ENCODE measurements around the gene MTMR10. TPM values are rescaled to one million over a fixed set of nuclear protein-coding genes. Genes with fewer than 3 reads are reported as not detected.

MTMR10 gene
- total RNA-seq, 1 donor from 2014 or later: 28.8 TPM

DNA sequence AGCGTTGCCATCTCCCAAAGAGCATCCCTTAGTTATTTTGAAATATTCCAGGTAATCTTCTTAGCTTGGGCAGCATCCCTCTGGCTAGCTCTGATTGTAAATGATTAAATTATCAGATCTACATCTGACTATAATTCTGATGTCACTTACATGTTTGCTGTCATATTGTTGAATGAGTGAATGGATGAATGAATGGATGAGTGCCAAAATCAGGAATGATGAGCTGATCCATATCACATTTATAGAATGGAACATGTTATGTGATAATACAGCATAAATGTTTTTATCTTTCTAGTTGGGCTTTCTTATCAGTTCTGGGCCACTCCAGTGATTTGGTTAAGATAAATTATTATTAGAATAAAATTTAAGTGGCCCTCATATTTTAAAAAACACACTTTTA is 73.8 kb downstream of the MTMR10 start:
- intact Hi-C loops (cut with micrococcal nuclease): no loop called here
- TF ChIP-seq, protein P1, sequence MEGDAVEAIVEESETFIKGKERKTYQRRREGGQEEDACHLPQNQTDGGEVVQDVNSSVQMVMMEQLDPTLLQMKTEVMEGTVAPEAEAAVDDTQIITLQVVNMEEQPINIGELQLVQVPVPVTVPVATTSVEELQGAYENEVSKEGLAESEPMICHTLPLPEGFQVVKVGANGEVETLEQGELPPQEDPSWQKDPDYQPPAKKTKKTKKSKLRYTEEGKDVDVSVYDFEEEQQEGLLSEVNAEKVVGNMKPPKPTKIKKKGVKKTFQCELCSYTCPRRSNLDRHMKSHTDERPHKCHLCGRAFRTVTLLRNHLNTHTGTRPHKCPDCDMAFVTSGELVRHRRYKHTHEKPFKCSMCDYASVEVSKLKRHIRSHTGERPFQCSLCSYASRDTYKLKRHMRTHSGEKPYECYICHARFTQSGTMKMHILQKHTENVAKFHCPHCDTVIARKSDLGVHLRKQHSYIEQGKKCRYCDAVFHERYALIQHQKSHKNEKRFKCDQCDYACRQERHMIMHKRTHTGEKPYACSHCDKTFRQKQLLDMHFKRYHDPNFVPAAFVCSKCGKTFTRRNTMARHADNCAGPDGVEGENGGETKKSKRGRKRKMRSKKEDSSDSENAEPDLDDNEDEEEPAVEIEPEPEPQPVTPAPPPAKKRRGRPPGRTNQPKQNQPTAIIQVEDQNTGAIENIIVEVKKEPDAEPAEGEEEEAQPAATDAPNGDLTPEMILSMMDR (IDR thresholded peaks at IDR 0.05; ENCODE audit: borderline replicate concordance): no peak
- Histone ChIP-seq H3K4me3 (no peak overlapping the region), H3K27ac (replicated peaks) (no peak overlapping the region), H3K27me3 (ENCODE audit: low read depth) (no peaks in the 10 kb centered on the region), H3K9me3 (replicated peaks) (no peaks in the 10 kb centered on the region), H3K4me1 (peaks cover 60% of the 10 kb centered on the region), H3K36me3 (peaks cover 59% of the 10 kb centered on the region)
- DNase-seq: no peak

DNA sequence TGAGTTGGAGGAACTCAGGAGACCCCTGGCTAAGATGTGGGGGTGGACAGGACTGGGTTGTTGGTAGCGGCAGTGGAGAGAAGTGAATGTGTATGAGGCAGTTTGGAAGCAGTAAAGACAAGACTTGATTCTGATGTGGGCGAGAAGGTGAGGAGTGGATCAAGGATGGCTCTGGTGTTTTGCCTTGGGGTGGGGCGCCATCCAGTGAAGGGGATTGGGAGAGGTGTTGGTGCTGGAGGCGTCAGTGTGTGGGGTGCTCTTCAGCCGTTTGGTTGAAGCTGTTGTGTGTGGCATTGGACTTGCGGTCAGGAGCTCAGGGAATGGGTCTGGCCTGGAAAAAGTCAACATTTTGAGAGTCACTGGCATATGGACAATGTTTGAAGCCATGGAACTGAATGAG is 74.4 kb downstream of the MTMR10 start:
- Histone ChIP-seq H3K36me3 (peaks cover 63% of the 10 kb centered on the region), H3K9me3 (replicated peaks) (no peaks in the 10 kb centered on the region), H3K4me3 (no peak overlapping the region), H3K27ac (replicated peaks) (no peak overlapping the region), H3K27me3 (ENCODE audit: low read depth) (no peaks in the 10 kb centered on the region), H3K4me1 (peaks cover 54% of the 10 kb centered on the region)
- TF ChIP-seq, protein P1 (IDR thresholded peaks at IDR 0.05; ENCODE audit: borderline replicate concordance): no peak
- intact Hi-C loops (cut with micrococcal nuclease): no loop called here
- no peak for DNase-seq

DNA sequence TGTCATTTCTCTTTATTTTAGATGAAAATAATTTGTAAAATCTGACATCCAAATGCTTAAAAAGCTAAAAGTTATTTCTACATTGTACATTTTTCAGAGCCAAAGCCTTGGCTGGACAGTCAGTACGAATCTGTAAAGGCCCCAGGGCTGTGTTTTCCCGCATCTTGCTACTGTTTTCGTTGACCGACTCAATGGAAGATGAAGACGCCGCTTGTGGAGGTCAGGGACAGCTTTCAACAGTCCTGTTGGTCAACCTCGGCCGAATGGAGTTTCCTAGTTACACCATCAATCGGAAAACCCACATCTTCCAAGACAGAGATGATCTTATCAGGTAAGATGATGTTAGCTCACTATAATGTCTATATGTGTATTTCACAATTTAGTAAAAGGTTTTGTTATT is 77.7 kb downstream of the MTMR10 start:
- no peak overlapping the region for H3K4me3 ChIP-seq
- H3K4me1 ChIP-seq: peaks cover 25% of the 10 kb centered on the region
- no peaks in the 10 kb centered on the region for H3K9me3 ChIP-seq (replicated peaks)
- H3K27me3 ChIP-seq (ENCODE audit: low read depth): no peaks in the 10 kb centered on the region
- peaks cover 76% of the 10 kb centered on the region for H3K36me3 ChIP-seq
- no peak for DNase-seq
- TF ChIP-seq, protein P1 (IDR thresholded peaks at IDR 0.05; ENCODE audit: borderline replicate concordance): no peak
- intact Hi-C loops (cut with micrococcal nuclease): no loop called here
- H3K27ac ChIP-seq (replicated peaks): no peak overlapping the region

DNA sequence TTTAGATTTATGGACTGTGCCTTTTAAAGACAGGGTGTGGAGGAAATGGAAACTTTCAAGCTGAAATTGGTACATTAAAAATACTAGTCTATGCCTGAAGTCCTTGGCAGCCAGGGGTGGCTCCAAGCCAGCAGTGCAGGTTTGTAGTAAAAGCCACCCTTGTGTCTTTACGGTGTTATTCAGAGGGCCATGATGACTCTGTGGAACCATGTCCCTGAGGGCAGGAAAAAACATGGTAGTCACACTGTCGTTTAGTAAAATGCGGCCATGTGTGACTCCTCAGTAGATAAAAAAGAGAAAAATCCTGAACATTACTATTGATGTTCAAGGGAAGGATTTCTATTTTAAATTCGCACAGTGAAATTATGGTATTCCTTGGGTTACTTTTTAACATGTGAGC is 85.1 kb downstream of the MTMR10 start:
- no peak for DNase-seq
- no peak overlapping the region for H3K27ac ChIP-seq (replicated peaks)
- H3K27me3 ChIP-seq (ENCODE audit: low read depth): no peaks in the 10 kb centered on the region
- TF ChIP-seq, protein P1 (IDR thresholded peaks at IDR 0.05; ENCODE audit: borderline replicate concordance): no peak
- H3K4me1 ChIP-seq: peaks cover 36% of the 10 kb centered on the region
- no peaks in the 10 kb centered on the region for H3K9me3 ChIP-seq (replicated peaks)
- intact Hi-C loops (cut with micrococcal nuclease): no loop called here
- H3K4me3 ChIP-seq: no peak overlapping the region
- H3K36me3 ChIP-seq: peaks cover 34% of the 10 kb centered on the region

DNA sequence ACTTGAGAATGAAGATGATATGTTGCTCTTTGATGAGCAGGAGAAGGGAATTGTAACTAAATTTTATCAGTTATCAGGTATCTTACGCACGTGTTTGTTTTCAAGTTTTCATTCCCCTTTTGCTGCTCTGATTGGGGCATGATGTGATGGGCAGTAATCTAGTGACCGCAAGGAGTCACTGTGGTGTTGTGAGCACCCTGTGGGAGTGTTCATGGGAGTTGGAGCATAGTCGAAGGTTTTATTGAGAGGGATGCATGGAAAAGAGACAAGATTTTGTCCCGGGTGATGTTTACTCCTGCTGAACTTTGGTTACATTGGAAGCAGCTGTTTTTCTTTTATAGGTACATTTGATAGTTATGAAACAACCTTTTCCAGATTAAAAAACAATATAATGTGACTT is 85.6 kb downstream of the MTMR10 start:
- no peak overlapping the region for H3K27ac ChIP-seq (replicated peaks)
- TF ChIP-seq, protein P1 (IDR thresholded peaks at IDR 0.05; ENCODE audit: borderline replicate concordance): peak; percentile 26
- no peaks in the 10 kb centered on the region for H3K9me3 ChIP-seq (replicated peaks)
- H3K36me3 ChIP-seq: peaks cover 29% of the 10 kb centered on the region
- intact Hi-C loops (cut with micrococcal nuclease): no loop called here
- H3K27me3 ChIP-seq (ENCODE audit: low read depth): no peaks in the 10 kb centered on the region
- no peak for DNase-seq
- H3K4me3 ChIP-seq: no peak overlapping the region
- peaks cover 36% of the 10 kb centered on the region for H3K4me1 ChIP-seq

DNA sequence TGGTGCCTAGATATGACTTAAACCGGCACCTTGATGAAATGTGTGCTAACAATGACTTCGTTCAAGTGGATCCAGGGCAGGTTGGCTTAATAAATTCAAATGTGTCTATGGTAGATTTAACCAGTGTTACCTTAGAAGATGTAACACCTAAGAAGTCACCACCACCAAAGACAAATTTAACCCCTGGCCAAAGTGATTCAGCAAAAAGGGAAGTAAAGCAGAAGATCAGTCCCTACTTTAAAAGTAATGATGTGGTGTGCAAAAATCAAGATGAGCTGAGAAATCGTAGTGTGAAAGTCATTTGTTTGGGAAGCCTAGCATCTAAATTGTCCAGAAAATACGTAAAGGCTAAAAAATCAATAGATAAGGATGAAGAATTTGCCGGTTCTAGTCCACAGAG is 86.6 kb downstream of the MTMR10 start:
- no peak for DNase-seq
- TF ChIP-seq, protein P1 (IDR thresholded peaks at IDR 0.05; ENCODE audit: borderline replicate concordance): no peak
- Histone ChIP-seq H3K9me3 (replicated peaks) (no peaks in the 10 kb centered on the region), H3K27ac (replicated peaks) (no peak overlapping the region), H3K36me3 (peaks cover 19% of the 10 kb centered on the region), H3K27me3 (ENCODE audit: low read depth) (no peaks in the 10 kb centered on the region), H3K4me1 (peaks cover 36% of the 10 kb centered on the region), H3K4me3 (peak overlapping the region; percentile 76)
- intact Hi-C loops (cut with micrococcal nuclease): no loop called here

All from left ventricle myocardium inferior (tissue), 1 donor.